ENCODE data around the gene PABPC1L2A. TPM values are rescaled to one million over a fixed set of nuclear protein-coding genes. Genes with fewer than 3 reads are reported as not detected.
A peak's percentile ranks its signal among the peaks of the same experiment; 100 is the strongest.
"Not testable (repeated sequence)": the region's sequence is repeated elsewhere in the genome, so short reads cannot be mapped to it uniquely, and the experiment has no call there.

PABPC1L2A gene
- not detected for total RNA-seq

GRCh38 chrX:73079024-73079562, at the start of gene PABPC1L2A:
PABPC1L2A (minus strand) TSS chrX:73079512; CDS start chrX:73079386, 126 bp downstream.
- H3K9me3 Mint-ChIP-seq; H3K36me3 Mint-ChIP-seq (ENCODE audit: low read depth); DNase-seq; H3K27me3 Mint-ChIP-seq (ENCODE audit: low read depth); H3K4me3 Mint-ChIP-seq; intact Hi-C loops (cut with micrococcal nuclease); H3K4me1 Mint-ChIP-seq (ENCODE audit: low read depth); CTCF ChIA-PET; H3K27ac Mint-ChIP-seq: not testable (repeated sequence)

GRCh38 chrX:73127700-73128241, 48.5 kb upstream of the PABPC1L2A start:
- Mint-ChIP-seq H3K4me1 (ENCODE audit: low read depth) (no peaks in the 10 kb centered on the region), H3K27ac (no peak overlapping the region), H3K27me3 (ENCODE audit: low read depth) (peaks cover 5% of the 10 kb centered on the region), H3K4me3 (peak overlapping the region; percentile 40), H3K36me3 (ENCODE audit: low read depth) (no peaks in the 10 kb centered on the region), H3K9me3 (no peaks in the 10 kb centered on the region)
- intact Hi-C loops (cut with micrococcal nuclease): no loop called here
- CTCF ChIA-PET: no interaction called here
- DNase-seq: peak; percentile 6

GRCh38 chrX:73126240-73126639, 46.9 kb upstream of the PABPC1L2A start:
- peaks cover 5% of the 10 kb centered on the region for H3K27me3 Mint-ChIP-seq (ENCODE audit: low read depth)
- H3K9me3 Mint-ChIP-seq: no peaks in the 10 kb centered on the region
- H3K36me3 Mint-ChIP-seq (ENCODE audit: low read depth): no peaks in the 10 kb centered on the region
- no peaks in the 10 kb centered on the region for H3K4me1 Mint-ChIP-seq (ENCODE audit: low read depth)
- H3K4me3 Mint-ChIP-seq: no peak overlapping the region
- DNase-seq: no peak
- intact Hi-C loops (cut with micrococcal nuclease): no loop called here
- H3K27ac Mint-ChIP-seq: no peak overlapping the region
- CTCF ChIA-PET: no interaction called here

DNA sequence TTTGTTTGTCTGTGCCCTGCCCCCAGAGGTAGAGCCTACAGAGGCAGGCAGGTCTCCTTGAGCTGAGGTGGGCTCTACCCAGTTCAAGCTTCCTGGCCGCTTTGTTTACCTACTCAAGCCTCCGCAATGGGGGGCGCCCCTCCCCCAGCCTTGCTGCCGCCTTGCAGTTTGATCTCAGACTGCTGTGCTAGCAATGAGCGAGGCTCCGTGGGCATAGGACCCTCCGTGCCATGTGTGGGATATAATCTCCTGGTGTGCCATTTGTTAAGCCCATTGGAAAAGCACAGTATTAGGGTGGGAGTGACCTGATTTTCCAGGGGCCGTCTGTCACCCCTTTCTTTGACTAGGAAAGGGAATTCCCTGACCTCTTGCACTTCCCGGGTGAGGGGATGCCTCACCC, 20.2 kb upstream of the PABPC1L2A start:
- H3K36me3 Mint-ChIP-seq (ENCODE audit: low read depth); DNase-seq; H3K4me1 Mint-ChIP-seq (ENCODE audit: low read depth); H3K9me3 Mint-ChIP-seq; H3K4me3 Mint-ChIP-seq; intact Hi-C loops (cut with micrococcal nuclease); H3K27me3 Mint-ChIP-seq (ENCODE audit: low read depth); CTCF ChIA-PET; H3K27ac Mint-ChIP-seq: not testable (repeated sequence)

DNA sequence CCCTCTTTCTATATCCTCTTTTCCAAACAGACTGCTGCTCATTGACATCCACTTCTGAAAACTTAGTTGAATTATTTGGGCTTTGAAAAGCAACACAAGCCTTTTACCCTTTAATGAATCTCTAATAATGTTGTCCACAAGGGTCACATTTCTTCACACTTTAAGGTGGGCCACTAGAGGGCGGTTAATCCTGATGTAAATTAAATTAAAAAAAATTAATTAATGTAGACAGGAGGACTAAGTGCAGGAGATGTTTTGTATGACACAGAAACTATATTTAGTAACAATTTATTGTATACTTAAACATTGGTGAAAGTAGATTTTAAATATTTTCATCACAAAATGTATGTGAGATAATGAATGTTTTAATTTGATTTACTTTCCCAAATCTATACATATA, 7.5 kb upstream of the PABPC1L2A start:
- CTCF ChIA-PET: not testable (repeated sequence)
- intact Hi-C loops (cut with micrococcal nuclease): loop anchor here (10.0 kb wide), 2 partner anchors 178 to 768 kb away; partner anchors contain the start of gene XIST

DNA sequence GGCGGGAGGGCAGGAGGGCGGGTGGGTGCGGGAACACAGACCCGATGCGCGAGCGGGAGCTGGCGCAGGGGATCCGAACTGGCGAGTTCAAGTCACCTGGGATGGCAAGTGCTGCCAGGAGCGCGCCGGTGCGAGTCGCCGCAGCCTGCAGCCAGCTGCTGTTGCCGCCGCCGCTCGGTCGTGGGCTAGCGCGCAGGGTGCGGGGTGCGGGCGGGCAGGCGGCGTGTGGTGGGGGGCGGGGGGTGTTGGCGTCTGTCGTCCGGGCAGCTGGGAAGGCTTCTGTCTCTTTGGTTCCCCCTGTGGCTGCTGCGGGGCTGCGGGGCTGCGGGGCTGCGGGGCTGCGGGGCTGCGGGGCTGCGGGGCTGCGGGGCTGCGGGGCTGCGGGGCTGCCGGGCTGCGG, 572 bp upstream of the PABPC1L2A start:
- H3K27me3 Mint-ChIP-seq (ENCODE audit: low read depth); H3K27ac Mint-ChIP-seq; CTCF ChIA-PET; H3K36me3 Mint-ChIP-seq (ENCODE audit: low read depth); H3K9me3 Mint-ChIP-seq; H3K4me3 Mint-ChIP-seq; DNase-seq; H3K4me1 Mint-ChIP-seq (ENCODE audit: low read depth): not testable (repeated sequence)
- intact Hi-C loops (cut with micrococcal nuclease): loop anchor here (10.0 kb wide), 2 partner anchors 185 to 775 kb away; partner anchors contain the start of gene XIST

More for the DNA sequence above, 7.5 kb upstream of the PABPC1L2A start:
- H3K4me3 Mint-ChIP-seq; H3K36me3 Mint-ChIP-seq (ENCODE audit: low read depth); H3K27me3 Mint-ChIP-seq (ENCODE audit: low read depth); H3K27ac Mint-ChIP-seq; H3K9me3 Mint-ChIP-seq; H3K4me1 Mint-ChIP-seq (ENCODE audit: low read depth): not testable (repeated sequence)
- peak; percentile 40 for DNase-seq

DNA sequence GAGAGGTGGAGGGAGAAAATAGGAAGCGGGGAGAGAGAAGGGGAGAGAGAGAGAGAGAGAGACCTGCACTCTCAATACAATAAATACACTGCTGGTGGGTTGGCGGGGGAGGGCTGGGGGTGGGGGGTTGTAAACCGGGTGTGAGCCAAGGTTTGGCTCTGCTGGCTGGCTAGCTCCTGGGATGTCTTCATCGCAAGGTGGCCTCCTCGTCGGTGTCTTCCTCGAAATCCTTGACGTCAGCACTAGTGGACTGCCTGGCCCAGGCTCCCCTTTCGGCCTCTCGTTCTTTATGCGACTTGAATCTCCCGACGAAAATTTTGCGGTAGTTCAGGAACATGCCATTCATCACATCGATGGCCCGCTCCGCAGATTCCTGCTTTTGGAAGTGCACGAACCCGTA, 715 bp downstream of the PABPC1L2A start:
- H3K4me3 Mint-ChIP-seq; H3K27ac Mint-ChIP-seq; DNase-seq; CTCF ChIA-PET; H3K27me3 Mint-ChIP-seq (ENCODE audit: low read depth); H3K4me1 Mint-ChIP-seq (ENCODE audit: low read depth); H3K9me3 Mint-ChIP-seq; H3K36me3 Mint-ChIP-seq (ENCODE audit: low read depth); intact Hi-C loops (cut with micrococcal nuclease): not testable (repeated sequence)

DNA sequence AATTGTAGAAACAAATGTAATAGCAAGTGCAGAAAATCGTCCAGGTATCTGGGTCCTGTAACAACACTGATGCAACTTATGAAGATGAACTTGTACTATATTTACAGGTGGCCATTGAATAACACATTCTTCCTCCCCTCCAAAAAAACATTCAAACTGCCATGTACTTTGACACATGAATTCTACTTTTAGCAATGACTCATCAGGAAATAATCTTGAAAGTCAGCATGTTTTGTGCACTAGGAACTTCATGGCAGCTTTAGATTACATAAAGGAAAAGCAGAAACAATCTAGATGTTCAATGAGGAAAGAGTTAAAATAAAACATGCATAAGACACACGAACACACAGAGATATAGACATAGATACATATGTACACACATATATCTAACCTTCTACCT, 2.5 kb downstream of the PABPC1L2A start:
- H3K4me3 Mint-ChIP-seq: no peak overlapping the region
- intact Hi-C loops (cut with micrococcal nuclease): no loop called here
- no peaks in the 10 kb centered on the region for H3K9me3 Mint-ChIP-seq
- H3K4me1 Mint-ChIP-seq (ENCODE audit: low read depth): no peaks in the 10 kb centered on the region
- H3K36me3 Mint-ChIP-seq (ENCODE audit: low read depth): no peaks in the 10 kb centered on the region
- H3K27me3 Mint-ChIP-seq (ENCODE audit: low read depth): peaks cover 7% of the 10 kb centered on the region
- no peak overlapping the region for H3K27ac Mint-ChIP-seq
- CTCF ChIA-PET: no interaction called here
- DNase-seq: no peak

DNA sequence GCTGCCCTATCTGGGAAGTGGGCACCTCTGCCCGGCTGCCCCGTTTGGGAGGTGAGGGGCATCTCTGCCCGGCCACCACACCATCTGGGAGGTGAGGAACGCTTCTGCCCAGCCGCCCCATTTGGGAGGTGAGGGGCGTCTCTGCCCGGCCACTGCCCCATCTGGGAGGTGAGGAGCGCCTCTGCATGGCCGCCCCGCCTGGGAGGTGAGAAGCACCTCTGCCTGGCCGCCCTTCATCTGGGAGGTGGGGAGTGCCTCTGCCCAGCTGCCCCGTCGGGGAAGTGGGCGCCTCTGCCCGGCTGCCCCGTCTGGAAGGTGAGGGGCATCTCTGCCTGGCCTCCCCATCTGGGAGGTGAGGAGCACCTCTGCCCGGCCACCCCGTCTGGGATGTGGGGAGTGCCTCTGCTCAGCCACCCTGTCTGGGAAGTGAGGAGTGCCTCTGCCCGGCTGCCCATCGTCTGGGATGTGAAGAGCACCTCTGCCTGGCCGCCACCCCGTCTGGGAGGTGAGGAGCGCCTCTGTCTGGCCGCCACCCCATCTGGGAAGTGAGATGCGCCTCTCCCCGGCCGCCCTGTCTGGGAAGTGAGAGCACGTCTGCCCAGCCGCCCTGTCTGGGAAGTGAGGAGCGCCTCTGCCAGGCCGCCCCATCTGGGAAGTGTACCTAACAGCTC, 9.8 kb downstream of the PABPC1L2A start:
- no peak overlapping the region for H3K4me3 Mint-ChIP-seq

DNA sequence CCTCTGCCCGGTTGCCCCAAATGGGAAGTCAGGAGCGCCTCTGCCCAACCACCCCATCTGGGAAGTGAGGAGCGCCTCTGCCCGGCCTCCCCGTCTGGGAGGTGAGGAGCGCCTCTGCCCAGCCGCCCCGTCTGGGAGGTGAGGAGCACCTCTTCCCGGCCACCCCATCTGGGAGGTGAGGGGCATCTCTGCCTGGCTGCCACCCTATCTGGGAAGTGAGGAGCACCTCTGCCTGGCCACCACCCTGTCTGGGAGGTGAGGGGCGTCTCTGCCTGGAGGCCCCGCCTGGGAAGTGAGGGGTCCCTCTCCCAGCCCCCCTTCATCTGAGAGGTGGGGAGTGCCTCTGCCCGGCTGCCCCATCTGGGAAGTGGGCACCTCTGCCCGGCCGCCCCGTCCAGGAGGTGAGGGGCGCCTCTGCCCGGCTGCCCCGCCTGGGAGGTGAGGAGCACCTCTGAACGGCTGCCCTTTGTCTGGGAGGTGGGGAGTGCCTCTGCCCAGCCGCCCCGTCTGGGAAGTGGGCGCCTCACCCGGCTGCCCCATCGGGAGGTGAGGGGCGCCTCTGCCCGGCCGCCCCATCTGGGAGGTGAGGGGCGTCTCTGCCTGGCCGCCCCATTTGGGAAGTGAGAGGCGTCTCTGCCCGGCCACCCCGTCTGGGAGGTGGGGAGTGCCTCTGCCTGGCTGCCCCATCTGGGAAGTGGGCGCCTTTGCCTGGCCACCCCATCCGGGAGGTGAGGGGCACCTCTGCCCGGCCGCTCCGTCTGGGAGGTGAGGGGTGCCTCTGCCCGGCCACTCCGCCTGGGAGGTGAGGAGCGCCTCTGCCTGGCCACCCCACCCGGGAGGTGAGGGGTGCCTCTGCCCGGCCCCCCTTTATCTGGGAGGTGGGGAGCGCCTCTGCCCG, 10.6 kb downstream of the PABPC1L2A start:
- H3K27me3 Mint-ChIP-seq (ENCODE audit: low read depth): peaks cover 2% of the 10 kb centered on the region
- H3K9me3 Mint-ChIP-seq: peaks cover 8% of the 10 kb centered on the region
- no peak overlapping the region for H3K4me3 Mint-ChIP-seq
- no peak for DNase-seq
- H3K4me1 Mint-ChIP-seq (ENCODE audit: low read depth): no peaks in the 10 kb centered on the region
- CTCF ChIA-PET: no interaction called here
- intact Hi-C loops (cut with micrococcal nuclease): no loop called here
- H3K36me3 Mint-ChIP-seq (ENCODE audit: low read depth): no peaks in the 10 kb centered on the region
- H3K27ac Mint-ChIP-seq: no peak overlapping the region

More for the DNA sequence above, 9.8 kb downstream of the PABPC1L2A start:
- Mint-ChIP-seq H3K4me1 (ENCODE audit: low read depth) (no peaks in the 10 kb centered on the region), H3K36me3 (ENCODE audit: low read depth) (no peaks in the 10 kb centered on the region), H3K9me3 (peaks cover 8% of the 10 kb centered on the region), H3K27me3 (ENCODE audit: low read depth) (peaks cover 4% of the 10 kb centered on the region), H3K27ac (no peak overlapping the region)
- intact Hi-C loops (cut with micrococcal nuclease): no loop called here
- CTCF ChIA-PET: no interaction called here
- DNase-seq: no peak

DNA sequence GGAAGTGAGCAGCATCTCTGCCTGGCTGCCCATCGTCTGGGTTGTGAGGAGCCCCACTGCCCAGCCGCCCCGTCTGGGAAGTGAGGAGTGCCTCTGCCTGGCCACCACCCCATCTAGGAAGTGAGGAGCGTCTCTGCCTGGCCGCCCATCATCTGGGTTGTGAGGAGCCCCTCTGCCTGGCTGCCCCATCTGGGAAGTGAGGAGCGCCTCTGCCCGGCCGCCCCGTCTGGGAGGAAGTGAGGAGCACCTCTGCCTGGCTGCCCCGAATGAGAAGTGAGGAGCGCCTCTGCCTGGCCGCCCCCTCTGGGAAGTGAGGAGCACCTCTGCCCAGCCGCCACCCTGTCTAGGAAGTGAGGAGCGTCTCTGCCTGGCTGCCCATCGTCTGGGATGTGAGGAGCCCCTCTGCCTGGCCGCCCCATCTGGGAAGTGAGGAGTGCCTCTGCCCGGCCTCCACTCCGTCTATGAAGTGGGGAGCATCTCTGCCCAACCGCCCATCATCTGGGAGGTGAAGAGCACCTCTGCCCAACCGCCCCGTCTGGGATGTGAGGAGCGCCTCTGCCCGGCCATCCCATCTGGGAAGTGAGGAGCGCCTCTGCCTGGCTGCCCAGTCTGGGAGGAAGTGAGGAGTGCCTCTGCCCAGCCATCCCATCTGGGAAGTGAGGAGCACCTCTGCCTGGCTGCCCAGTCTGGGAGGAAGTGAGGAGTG, 11.4 kb downstream of the PABPC1L2A start:
- H3K27ac Mint-ChIP-seq; H3K36me3 Mint-ChIP-seq (ENCODE audit: low read depth); H3K27me3 Mint-ChIP-seq (ENCODE audit: low read depth); H3K4me1 Mint-ChIP-seq (ENCODE audit: low read depth); H3K4me3 Mint-ChIP-seq; intact Hi-C loops (cut with micrococcal nuclease); CTCF ChIA-PET; H3K9me3 Mint-ChIP-seq; DNase-seq: not testable (repeated sequence)

GRCh38 chrX:73028876-73029275, 50.4 kb downstream of the PABPC1L2A start:
- Mint-ChIP-seq H3K27ac (no peak overlapping the region), H3K36me3 (ENCODE audit: low read depth) (no peaks in the 10 kb centered on the region), H3K4me3 (no peak overlapping the region), H3K9me3 (peaks cover 6% of the 10 kb centered on the region), H3K27me3 (ENCODE audit: low read depth) (peaks cover 2% of the 10 kb centered on the region), H3K4me1 (ENCODE audit: low read depth) (no peaks in the 10 kb centered on the region)
- CTCF ChIA-PET: no interaction called here
- intact Hi-C loops (cut with micrococcal nuclease): no loop called here
- no peak for DNase-seq

Measured in activated naive CD4-positive, alpha-beta T cell treated with anti-CD3 and anti-CD28 coated beads for 36 hours (primary cell).